IMR-90 (cell line): ENCODE measurements around the gene RNU5D-1. TPM values are rescaled to one million over a fixed set of nuclear protein-coding genes. Genes with fewer than 3 reads are reported as not detected.

Experiments used
- ATAC-seq: fragments of 200-7000 bp; cut with Tn5 transposase; 2 replicates; pipeline ENCODE4 v1.9.1; 2020; ENCODE audit warnings: low read depth, mild to moderate bottlenecking, moderate library complexity
- BruUV-seq: library from RNA; stranded (reverse); fragments of 400-500 nt; replicated peaks from 2 replicates; lab custom pipeline; 2021; lab: Mats Ljungman, UMichigan
- CTCF ChIA-PET: fragments of 300-600 bp; formaldehyde crosslinking; extraction: SDS; loops from one replicate; lab custom pipeline; 2021; ENCODE audit warnings: antibody characterized with exemption; lab: Yijun Ruan, JAX
- POLR2A ChIA-PET: fragments of 300-600 bp; sonication (Branson Sonifier 250); formaldehyde crosslinking; loops from one replicate; lab custom pipeline; 2022; ENCODE audit warnings: antibody characterized with exemption; ENCODE audit not compliant: unreplicated experiment; lab: Charles Lee
- DNase-seq: peaks from one replicate; pipeline ENCODE4 v3.0.0; 2013
- H2AFZ ChIP-seq: replicated peaks from 2 replicates; pipeline ENCODE3; 2013; ENCODE audit warnings: low read length, mild to moderate bottlenecking; ENCODE audit not compliant: poor library complexity
- H2AK5ac ChIP-seq: 2 replicates; pipeline ENCODE4 v1.6.1; 2013; ENCODE audit warnings: low read depth, low read length, inconsistent platforms
- H2AK9ac ChIP-seq: replicated peaks from 2 replicates; pipeline ENCODE3; 2013; ENCODE audit warnings: mild to moderate bottlenecking, low read depth, low read length, moderate library complexity; ENCODE audit not compliant: poor library complexity
- H2BK120ac ChIP-seq: 2 replicates; pipeline ENCODE4 v1.6.1; 2013; ENCODE audit warnings: low read depth, low read length, inconsistent platforms
- H2BK15ac ChIP-seq: 3 replicates; pipeline ENCODE4 v1.6.1; 2013; ENCODE audit warnings: low read depth, low read length, inconsistent platforms
- H2BK20ac ChIP-seq: 2 replicates; pipeline ENCODE4 v1.6.1; 2013; ENCODE audit warnings: low read depth, mild to moderate bottlenecking, inconsistent platforms, low read length, moderate library complexity
- H2BK5ac ChIP-seq: 2 replicates; pipeline ENCODE4 v1.6.1; 2013; ENCODE audit warnings: mild to moderate bottlenecking, low read depth, low read length, inconsistent platforms; ENCODE audit not compliant: poor library complexity, severe bottlenecking
- H3K14ac ChIP-seq: replicated peaks from 2 replicates; pipeline ENCODE4 v1.6.1; 2013; ENCODE audit warnings: low read depth, low read length, inconsistent platforms
- H3K18ac ChIP-seq: 2 replicates; pipeline ENCODE4 v1.6.1; 2013; ENCODE audit warnings: low read depth, low read length, control low read depth
- H3K23ac ChIP-seq: 2 replicates; pipeline ENCODE4 v1.6.1; 2013; ENCODE audit warnings: low read depth, low read length, inconsistent platforms
- H3K27ac ChIP-seq: 2 replicates; pipeline ENCODE4 v1.5.1; 2013; ENCODE audit warnings: mild to moderate bottlenecking, control low read depth, low read length; ENCODE audit not compliant: insufficient read depth
- H3K27me3 ChIP-seq: 2 replicates; pipeline ENCODE4 v1.6.1; 2013; ENCODE audit warnings: low read length; ENCODE audit not compliant: control insufficient read depth, insufficient read depth
- H3K36me3 ChIP-seq: 2 replicates; pipeline ENCODE4 v1.6.1; 2013; ENCODE audit warnings: low read length, mixed read lengths; ENCODE audit not compliant: control insufficient read depth, insufficient read depth
- H3K4ac ChIP-seq: 2 replicates; pipeline ENCODE4 v1.6.1; 2013; ENCODE audit warnings: low read depth, low read length, inconsistent platforms
- H3K4me1 ChIP-seq: 2 replicates; pipeline ENCODE4 v1.6.1; 2013; ENCODE audit warnings: low read length, mixed read lengths; ENCODE audit not compliant: control insufficient read depth, insufficient read depth
- H3K4me2 ChIP-seq: 2 replicates; pipeline ENCODE4 v1.6.1; 2013; ENCODE audit warnings: low read depth, mild to moderate bottlenecking, control low read depth, low read length, moderate library complexity
- H3K4me3 ChIP-seq: 2 replicates; pipeline ENCODE4 v1.5.1; 2013; ENCODE audit warnings: low read depth, mild to moderate bottlenecking, control low read depth, low read length, moderate library complexity; ENCODE audit not compliant: insufficient read depth
- H3K56ac ChIP-seq: 2 replicates; pipeline ENCODE4 v1.6.1; 2013; ENCODE audit warnings: low read length, inconsistent platforms; ENCODE audit not compliant: insufficient read depth; ENCODE audit errors: extremely low read depth
- H3K79me1 ChIP-seq, 2 experiments: 2 replicates each; pipeline ENCODE4 v1.6.1; 2013; ENCODE audit warnings: low read length in 2 of 2, inconsistent platforms in 1 of 2, low read depth in 1 of 2
- H3K9ac ChIP-seq: 2 replicates; pipeline ENCODE4 v1.6.1; 2013; ENCODE audit warnings: low read depth, low read length, control low read depth
- H3K9me1 ChIP-seq: 2 replicates; pipeline ENCODE4 v1.6.1; 2013; ENCODE audit warnings: low read length, inconsistent platforms; ENCODE audit not compliant: insufficient read depth
- H3K9me3 ChIP-seq: 2 replicates; pipeline ENCODE4 v1.6.1; 2013; ENCODE audit warnings: low read length; ENCODE audit not compliant: control insufficient read depth, insufficient read depth
- H4K20me1 ChIP-seq: 2 replicates; pipeline ENCODE4 v1.6.1; 2013; ENCODE audit warnings: low read length, inconsistent platforms; ENCODE audit not compliant: insufficient read depth
- H4K5ac ChIP-seq: 2 replicates; pipeline ENCODE4 v1.6.1; 2013; ENCODE audit warnings: mild to moderate bottlenecking, low read depth, low read length, control low read depth
- H4K8ac ChIP-seq, 2 experiments: 2 replicates each; pipeline ENCODE4 v1.6.1; 2013; ENCODE audit warnings: low read depth in 2 of 2, low read length in 2 of 2, control low read depth in 1 of 2, inconsistent platforms in 1 of 2
- H4K91ac ChIP-seq: 2 replicates; pipeline ENCODE4 v1.6.1; 2013; ENCODE audit warnings: low read depth, low read length, inconsistent platforms; ENCODE audit not compliant: insufficient read depth
- BHLHE40 ChIP-seq: fragments of 150-350 bp; IDR thresholded peaks from 2 replicates; pipeline ENCODE4 v1.6.1; 2016; ENCODE audit warnings: mild to moderate bottlenecking, low read depth, low read length
- CEBPB ChIP-seq: IDR thresholded peaks from 2 replicates; pipeline ENCODE4 v1.6.1; 2012; ENCODE audit warnings: low read depth, low read length, improper control_type of control experiment
- POLR2A ChIP-seq: IDR thresholded peaks from 2 replicates; pipeline ENCODE4 v1.6.1; 2012; ENCODE audit warnings: mild to moderate bottlenecking, low read depth, low read length
- WGBS, 2 experiments: methylation state at CpG; one replicate each; pipeline versions ENCODE4 v1.1.5 to v1.1.7; 2013; ENCODE audit warnings: missing lambda C conversion rate in 2 of 2; ENCODE audit not compliant: insufficient read length in 1 of 2; ENCODE audit errors: extremely low coverage in 2 of 2; 5-methylcytosine and 5-hydroxymethylcytosine counted together
- dilution Hi-C: fragments of 300-500 bp; cut with HindIII; formaldehyde crosslinking; loops from one replicate; pipeline ENCODE4 v1.14.3; 2018; ENCODE audit warnings: low sequenced_read_pairs; ENCODE audit not compliant: unreplicated experiment
- in situ Hi-C: fragments of 300-500 bp; cut with MboI; formaldehyde crosslinking; loops from 3 replicates; pipeline ENCODE4 v1.14.3; 2019; ENCODE audit warnings: low sequenced_read_pairs, inconsistent platforms, mixed read lengths
- intact Hi-C: fragments of 100-400 bp; cut with micrococcal nuclease; formaldehyde crosslinking; loops from 2 replicates; pipeline ENCODE4 v1.10.0; 2022
- polyA plus RNA-seq, 3 experiments: library from polyadenylated mRNA; depleted of rRNA; stranded (reverse); fragments of >200 nt; gene quantifications; 2 replicates each; pipeline ENCODE4 v1.2.3, GENCODE V29; 2012; ENCODE audit warnings: low replicate concordance in 1 of 3
- total RNA-seq: library from RNA; depleted of rRNA; stranded (reverse); fragments of >200 nt; gene quantifications from 2 replicates; pipeline ENCODE4 v1.2.3, GENCODE V29; 2012

The RNU5D-1 gene
- total and polyA plus RNA-seq, 2 of the 4 experiments (the other 2 are of a cell fraction), result not detected

GRCh38 chr1:44688760-44689446, 42.1 kb downstream of the RNU5D-1 start:
- H3K14ac ChIP-seq, result no peak overlapping the region
- H3K9ac ChIP-seq, result no peak overlapping the region
- TF ChIP-seq BHLHE40, result no peak
- no peak for TF ChIP-seq POLR2A
- TF ChIP-seq CEBPB, result no peak
- dilution Hi-C loops (no loop called here), intact Hi-C loops (no loop called here), in situ Hi-C loops (no loop called here)
- H3K56ac ChIP-seq, result no peak overlapping the region
- H3K79me1 ChIP-seq, result no peaks in the 10 kb centered on the region
- ChIA-PET POLR2A (no interaction called here), CTCF (no interaction called here)
- H3K4me2 ChIP-seq, result no peak overlapping the region
- no peak overlapping the region for H2AK5ac ChIP-seq
- no peak overlapping the region for H4K91ac ChIP-seq
- no peak overlapping the region for H3K4me3 ChIP-seq
- H3K18ac ChIP-seq, result no peak overlapping the region
- no TSS peak for BruUV-seq
- no peak overlapping the region for H2AFZ ChIP-seq
- ATAC-seq (no peak), DNase-seq (no peak)
- H3K4me1 ChIP-seq, result no peaks in the 10 kb centered on the region
- H3K9me3 ChIP-seq, result no peaks in the 10 kb centered on the region
- H2BK15ac ChIP-seq, result no peak overlapping the region
- H2BK5ac ChIP-seq, result no peak overlapping the region
- no peak overlapping the region for H2BK20ac ChIP-seq
- no peak overlapping the region for H4K8ac ChIP-seq
- H3K27me3 ChIP-seq, result peaks cover 15% of the 10 kb centered on the region
- WGBS, 2 experiments, result 74% methylated on average over 9 of the region's 12 CpGs; no CpG with 5 or more reads in 1 of the 2 experiments
- H3K36me3 ChIP-seq, result no peaks in the 10 kb centered on the region
- H3K27ac ChIP-seq, result no peak overlapping the region
- H3K4ac ChIP-seq, result no peak overlapping the region
- H4K5ac ChIP-seq, result no peak overlapping the region
- H3K9me1 ChIP-seq, result no peaks in the 10 kb centered on the region
- H4K20me1 ChIP-seq, result no peaks in the 10 kb centered on the region
- H2BK120ac ChIP-seq, result no peak overlapping the region
- no peak overlapping the region; the same call in 1 of the 2 replicates for H3K23ac ChIP-seq
- H2AK9ac ChIP-seq, result no peak overlapping the region
